GM19239 (cell line): ENCODE results near the gene CDKAL1.
A peak's percentile ranks its signal among the peaks of the same experiment; 100 is the strongest.

Source experiments
- DNase-seq: peaks from one replicate; pipeline ENCODE4 v3.0.0; 2011; ENCODE audit warnings: low spot score; ENCODE audit not compliant: insufficient read length
- FAIRE-seq: peaks from 2 replicates; lab custom pipeline; 2011; peaks lifted over from hg19 to GRCh38; lab: Jason Lieb, UNC

The CDKAL1 gene

DNA sequence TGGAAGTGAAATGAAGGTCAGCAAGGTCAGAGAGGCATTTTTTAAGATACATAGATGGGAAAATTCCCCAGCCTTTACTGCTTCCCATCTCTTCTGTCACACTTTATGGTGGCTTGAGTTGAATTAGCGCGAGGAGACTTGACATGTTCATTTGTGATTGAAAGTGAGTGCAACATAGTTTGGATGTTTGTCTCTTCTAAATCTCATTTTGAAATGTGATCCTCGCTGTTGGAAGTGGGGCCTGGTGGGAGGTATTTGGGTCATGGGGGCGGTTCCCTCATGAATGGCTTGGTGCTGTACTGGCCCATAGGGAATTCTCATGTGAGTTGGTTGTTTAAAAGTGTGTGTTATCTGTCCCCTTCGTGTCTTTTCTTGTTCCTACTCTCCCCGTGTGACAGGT lies 237.2 kb downstream of the CDKAL1 start:
- no peak for FAIRE-seq
- no peak for DNase-seq

DNA sequence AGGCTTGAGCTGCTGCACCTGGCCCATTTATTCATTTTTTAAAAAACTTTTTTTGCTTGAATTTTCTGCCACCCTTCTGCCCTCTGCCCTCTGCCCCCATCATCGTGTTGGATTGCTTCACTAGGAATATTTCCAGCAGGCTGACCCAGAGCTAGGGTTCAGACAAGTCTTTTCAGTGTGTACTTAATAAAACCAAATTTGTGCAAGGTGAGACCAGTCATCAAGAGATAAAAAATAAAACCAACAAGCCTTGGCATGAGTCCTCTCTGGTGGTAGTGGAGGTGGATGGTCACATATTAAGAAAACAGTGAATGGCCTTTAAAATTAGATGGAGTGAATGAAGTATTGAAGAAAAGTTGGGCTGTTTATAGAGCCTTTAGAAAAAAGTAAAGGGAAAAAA lies 239.6 kb downstream of the CDKAL1 start:
- FAIRE-seq (no peak), DNase-seq (no peak)

DNA sequence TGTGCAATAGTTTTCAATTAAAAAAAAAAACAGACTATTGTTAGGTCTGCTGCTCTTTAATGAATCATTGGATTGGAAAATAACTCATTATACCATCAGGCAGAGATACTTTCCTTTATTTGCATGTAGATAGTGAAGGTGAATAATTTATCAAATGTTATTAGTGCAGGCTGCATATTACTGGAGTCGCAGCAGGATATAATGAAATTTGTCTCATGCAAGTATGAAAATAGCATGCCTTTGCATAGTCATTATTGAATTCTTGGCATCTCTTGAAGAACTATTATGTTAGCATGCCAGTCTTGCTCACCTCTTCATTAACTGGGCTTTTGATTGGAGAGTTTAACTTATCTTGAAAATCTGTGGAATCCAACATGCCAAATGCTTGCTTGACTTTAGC lies 241.7 kb downstream of the CDKAL1 start:
- DNase-seq (no peak), FAIRE-seq (no peak)

DNA sequence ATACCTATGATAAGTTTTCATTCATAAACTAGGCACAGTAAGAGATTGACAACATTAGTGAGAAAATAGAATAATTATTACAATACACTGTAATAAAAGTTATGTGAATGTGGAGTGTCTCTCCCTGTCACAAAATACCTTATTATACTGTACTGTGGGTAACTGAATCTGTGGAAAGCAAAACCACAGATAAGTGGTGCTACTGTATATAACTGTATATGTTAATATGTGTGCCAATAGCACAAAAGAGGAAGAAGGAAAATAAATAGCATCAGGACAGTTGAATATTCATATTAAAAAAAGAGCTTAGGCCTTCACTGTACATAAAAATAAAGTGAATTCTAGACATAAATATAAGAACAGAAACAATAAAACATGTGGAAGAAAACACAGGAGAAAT lies 243.5 kb downstream of the CDKAL1 start:
- FAIRE-seq, result no peak
- DNase-seq, result no peak

DNA sequence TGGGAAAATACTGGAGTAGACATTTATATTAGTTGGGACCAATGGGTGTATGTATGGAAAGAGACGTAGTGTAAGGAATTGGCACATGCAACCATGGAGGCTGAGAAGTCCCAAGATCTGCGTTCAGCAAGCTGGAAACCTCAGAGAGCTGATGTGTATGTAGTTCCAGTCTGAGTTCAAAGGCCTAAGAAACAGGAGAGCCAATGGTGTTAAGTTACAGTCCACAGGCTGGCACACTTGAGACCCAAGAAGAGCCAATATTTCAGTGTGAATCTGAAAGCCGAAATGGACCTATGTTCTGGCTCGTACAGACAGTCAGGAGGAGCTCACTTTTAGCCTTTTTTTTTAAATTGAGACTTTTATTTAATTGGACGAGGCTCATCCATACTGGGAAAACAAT lies 244.2 kb downstream of the CDKAL1 start:
- DNase-seq (no peak), FAIRE-seq (peak; percentile 21)

DNA sequence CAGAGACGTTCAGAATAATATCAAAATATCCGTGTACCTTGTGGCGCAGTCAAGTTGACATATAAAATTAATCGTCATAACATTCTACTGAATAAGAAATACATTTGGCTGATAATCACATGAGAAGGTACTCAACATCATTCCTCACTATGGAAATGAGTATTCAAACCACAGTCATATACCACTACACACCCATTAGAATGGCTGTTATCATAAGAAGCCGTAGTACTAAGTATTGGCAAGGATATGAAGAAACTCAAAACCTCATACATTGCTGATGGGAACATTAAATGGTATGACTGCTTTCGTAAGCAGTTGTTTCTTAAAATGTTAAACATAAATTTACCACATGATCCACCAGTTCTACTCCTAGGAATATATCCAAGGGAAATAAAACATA lies 244.7 kb downstream of the CDKAL1 start:
- FAIRE-seq (no peak), DNase-seq (no peak)

DNA sequence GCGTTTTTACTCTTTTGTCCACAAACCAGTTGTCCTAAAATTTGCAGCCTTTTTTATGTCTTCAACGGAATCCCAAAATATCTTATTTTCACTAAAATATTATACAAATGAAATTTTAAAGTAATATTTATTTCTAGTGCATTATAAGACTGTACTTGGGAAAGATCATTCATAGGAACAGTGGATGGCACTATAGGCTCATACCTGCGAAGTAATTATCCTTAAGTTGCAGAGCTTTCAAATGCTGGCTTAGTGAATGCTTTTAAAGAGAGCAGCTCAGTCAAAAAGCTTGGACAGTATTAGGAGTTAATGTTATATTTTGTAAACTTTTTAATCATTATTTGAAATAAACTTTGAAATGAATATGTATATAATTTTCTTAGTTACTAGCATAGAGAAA lies 254.9 kb downstream of the CDKAL1 start:
- no peak for DNase-seq
- no peak for FAIRE-seq

DNA sequence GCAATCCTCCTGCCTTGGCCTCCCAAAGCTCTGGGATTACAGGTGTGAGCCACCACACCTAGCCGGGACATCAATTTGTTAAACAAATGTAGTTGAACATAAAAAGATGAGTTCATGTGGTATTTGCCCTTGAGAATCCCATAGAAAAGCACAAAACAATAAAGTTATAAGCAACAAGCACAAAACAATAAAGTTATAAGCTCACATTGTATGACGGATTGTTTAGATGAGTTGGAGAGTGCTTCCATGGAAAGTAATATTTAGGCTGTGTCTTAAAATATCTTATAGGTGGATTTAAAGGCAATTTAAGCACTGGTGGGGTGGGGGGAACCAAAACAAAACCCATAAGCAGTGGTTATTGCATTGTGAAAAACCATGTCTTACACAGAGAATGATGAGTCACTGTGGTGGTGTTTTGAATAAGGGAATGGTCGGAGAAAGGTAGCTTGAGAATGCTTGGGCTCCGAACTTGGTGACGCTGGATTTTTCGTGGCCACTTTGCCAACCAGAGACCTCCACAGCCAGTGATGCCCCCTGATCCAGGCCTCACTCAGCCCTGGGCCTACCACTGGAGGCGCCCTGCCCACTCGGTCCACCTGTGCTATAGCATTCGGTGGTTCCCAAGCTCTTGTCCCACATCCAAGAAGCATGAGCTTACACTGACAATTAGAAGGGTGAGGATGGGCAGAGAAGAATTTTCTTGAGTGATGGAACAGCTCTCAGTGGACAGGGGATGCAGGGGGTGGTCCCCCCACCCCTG lies 256.0 kb downstream of the CDKAL1 start:
- DNase-seq (no peak), FAIRE-seq (no peak)

DNA sequence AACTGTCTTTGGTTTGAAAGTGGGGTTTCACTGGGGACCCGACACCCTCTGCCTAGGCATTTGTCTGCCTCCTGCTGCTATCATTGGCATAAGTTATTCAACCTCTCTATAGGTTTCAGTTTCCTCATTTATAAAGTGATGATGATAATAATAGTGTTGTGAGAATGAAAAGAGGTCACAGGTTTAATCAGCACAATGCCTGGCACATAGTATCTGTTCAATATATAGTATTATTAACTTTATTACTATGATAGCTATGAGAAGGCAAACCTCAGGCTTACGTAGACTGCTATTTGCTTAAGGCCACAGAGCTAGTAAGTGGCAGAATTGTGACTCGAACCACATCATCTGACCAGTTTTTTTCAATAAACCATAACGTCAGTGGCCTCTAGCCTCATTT lies 256.8 kb downstream of the CDKAL1 start:
- FAIRE-seq (no peak), DNase-seq (no peak)

DNA sequence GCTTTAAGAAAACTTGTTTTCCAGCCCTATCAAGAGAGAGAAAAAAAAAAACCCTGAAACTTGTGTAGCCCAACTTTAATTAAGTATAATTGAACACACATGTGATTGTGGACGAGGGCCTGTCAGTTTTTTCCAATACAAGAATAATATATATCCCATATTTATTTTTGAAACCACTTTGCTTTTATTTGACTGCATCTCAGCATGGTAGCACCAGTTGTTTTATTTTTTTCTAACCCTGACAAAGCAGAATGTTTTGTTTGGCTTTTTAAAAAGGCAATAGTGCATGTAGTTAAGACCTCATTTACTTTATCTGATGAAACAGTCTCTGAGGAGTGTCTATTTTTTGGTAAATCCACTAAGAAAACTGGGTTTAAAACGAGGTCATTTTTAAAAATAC lies 257.7 kb downstream of the CDKAL1 start:
- DNase-seq (no peak), FAIRE-seq (peak; percentile 21)

DNA sequence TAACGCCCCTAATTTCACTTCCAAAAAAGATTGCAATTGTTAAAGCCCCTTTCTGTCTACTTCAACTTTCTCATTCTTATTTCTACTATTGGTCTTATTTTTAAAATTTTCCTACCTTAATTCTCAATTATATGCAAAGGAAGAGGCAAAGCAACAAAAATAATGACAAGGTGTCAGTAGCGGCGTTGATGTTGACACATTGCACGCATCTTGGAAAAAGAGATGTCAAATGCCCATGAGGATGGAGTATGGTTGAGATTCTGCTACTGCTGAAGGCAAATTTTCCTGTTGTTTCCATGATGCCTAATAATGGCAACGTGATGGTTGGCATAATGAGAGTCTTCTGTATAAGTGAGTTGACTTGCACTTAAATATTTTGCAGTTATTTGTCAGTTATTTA lies 258.9 kb downstream of the CDKAL1 start:
- no peak for FAIRE-seq
- DNase-seq, result no peak

DNA sequence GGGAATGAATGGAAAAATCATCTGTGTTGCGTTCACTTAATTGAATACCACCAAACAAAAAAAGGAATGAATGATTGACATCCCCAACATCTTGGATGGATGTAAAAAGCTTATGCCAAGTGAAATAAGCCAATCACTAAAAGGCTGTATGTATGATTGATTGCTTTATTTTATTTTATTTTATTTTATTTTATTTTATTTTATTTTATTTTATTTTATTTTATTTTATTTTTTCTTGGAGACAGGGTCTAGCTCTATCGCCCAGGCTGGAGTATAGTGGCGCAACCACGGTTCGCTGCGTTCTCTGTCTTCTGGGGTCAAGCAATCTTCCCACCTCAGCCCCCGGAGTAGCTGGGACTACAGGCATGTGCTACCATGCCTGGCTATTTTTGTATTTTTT lies 263.3 kb downstream of the CDKAL1 start:
- FAIRE-seq (no peak), DNase-seq (no peak)

DNA sequence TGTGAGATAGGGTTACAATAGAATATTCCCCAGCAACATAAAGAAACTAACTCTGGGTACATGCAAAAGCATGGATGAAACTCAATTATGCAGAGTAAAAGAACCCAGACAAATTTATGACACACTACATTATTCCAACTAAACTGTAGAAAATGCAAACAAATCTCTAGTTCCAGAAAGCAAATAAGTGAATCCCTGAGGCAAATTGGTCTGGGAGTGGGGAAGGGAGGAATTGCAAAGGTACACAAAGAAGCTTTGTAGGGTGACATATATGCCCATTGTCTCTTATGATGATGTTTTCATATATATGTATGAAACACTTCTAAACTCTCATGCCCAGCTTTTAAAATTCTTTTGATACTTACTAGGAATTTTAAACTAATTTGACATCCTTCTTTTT lies 266.0 kb downstream of the CDKAL1 start:
- DNase-seq (no peak), FAIRE-seq (no peak)

DNA sequence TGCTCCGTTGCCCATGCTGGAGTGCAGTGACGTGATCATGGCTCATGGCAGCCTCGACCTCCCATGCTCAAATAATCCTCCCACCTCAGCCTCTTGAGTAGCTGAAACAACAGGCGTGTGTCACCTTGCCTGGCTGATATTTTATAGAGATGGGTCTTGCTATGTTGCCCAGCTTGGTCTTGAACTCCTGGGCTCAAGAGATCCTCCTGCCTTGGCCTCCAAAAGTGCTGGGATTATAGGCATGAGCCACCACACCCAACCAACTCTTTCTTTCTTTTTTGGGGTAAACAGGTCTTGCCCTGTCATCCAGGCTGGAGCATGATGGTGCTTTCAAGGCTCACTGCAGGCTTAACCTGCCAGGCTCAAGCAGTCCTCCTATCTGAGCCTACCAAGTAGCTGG lies 266.4 kb downstream of the CDKAL1 start:
- no peak for FAIRE-seq
- no peak for DNase-seq

DNA sequence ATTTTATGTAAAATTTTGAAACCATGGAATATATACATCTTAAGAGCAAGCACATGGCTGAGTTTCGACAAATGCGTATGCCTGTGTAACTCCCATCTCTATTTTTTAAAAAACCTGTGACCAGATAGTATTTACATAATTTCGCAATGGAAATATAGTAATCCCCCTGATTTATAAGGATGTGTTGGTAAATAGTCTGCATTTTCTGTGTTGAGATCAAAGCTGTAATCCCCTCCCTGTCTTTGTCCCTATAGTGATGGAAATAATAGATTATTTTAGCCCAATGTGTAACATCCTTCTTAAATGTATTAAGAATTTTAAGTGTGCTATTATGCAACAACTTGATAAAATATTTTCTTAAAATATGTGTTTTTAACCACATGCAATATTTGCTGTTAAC lies 267.3 kb downstream of the CDKAL1 start:
- no peak for FAIRE-seq
- no peak for DNase-seq

DNA sequence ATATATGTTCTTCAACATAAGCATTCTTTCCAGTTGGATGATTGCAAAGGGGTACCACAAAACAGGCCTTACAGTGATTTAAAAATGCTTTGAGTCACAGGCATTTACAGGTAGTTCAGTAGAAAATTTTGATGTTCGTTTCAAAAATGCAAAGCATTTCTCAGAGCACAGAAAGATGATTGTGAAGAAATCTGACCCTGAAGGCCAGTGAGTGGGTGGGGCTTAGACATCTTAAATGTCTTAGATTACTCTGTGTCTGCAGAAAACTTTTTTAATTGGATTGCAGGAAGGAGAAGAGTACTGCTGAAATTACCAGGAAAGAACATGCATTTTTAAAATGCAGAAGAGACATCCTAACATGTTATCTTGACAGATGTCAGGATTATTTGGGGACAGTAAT lies 268.3 kb downstream of the CDKAL1 start:
- DNase-seq (no peak), FAIRE-seq (no peak)

DNA sequence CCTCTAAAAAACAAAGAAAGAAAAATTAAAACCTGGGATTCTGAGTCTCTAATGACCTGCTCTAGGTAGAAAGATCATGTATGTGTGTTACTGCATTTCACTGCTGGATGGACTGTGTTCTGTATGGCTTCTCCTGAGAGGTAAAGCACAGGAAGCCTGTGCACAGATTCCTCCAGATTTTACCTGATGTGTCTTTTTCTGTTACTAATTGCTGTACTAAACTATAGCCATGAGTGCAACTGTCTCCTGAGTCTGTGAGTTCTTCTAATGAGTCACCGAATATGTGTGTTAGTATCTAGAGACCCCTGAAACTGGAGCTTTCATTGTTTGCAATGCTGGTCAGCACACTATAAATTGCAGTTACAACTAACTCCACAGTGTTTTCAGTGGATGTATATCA lies 270.8 kb downstream of the CDKAL1 start:
- FAIRE-seq (no peak), DNase-seq (no peak)

DNA sequence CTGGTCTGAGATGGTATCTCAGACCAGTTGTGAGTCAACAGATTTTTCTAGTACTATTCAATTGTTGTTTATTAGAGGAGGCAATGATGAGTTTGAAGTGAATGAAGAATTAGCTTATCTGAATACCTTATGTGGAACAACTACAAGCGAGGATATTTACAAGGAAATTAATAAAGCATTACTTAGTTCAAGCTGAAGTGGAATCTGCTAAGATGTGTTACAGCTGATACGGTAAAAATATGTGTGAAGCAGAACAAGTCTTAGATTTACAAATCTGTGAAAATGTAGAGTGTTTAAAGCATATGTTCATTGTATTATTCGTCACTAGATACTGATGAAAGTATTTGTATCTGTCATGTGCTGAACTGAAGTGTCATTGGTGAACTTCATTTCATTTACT lies 272.4 kb downstream of the CDKAL1 start:
- no peak for DNase-seq
- no peak for FAIRE-seq

DNA sequence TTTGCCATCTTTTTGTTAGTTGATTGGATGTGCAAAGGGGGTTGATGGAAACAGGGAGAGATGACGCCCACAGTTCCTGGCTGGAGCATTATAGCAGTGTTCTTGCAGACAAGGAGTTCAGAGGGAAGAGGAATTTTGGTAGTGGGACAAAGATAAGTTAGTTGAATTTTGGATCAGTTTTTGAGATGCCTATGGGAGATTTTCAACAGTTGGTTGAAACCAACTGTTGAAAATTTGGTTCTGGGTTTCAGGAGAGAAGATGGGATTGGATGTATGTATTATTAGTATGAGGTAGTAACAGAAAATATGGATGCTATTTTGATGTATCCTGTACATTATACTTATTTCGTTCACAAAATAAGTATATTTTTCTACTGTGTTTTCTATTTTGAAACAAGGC lies 274.2 kb downstream of the CDKAL1 start:
- FAIRE-seq, result no peak
- DNase-seq, result no peak

DNA sequence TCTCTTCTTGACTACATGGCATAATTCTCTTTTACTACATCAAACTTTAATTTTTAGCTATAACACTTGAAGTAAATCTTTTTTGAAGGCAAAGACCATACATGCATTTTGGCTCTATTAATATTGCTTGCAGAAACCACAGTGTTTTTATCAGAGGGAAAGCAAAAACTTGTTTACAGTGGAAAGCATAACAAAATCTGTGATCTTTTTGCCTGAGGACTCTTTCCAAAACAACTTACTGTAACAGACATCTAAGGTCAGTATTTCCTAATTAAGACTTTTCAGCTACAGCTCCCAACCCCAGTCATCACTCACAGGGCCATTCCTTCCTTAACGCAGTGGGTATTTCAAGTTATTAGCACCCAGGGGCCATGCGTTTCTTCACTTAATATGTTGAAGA lies 274.7 kb downstream of the CDKAL1 start:
- DNase-seq, result no peak
- no peak for FAIRE-seq

DNA sequence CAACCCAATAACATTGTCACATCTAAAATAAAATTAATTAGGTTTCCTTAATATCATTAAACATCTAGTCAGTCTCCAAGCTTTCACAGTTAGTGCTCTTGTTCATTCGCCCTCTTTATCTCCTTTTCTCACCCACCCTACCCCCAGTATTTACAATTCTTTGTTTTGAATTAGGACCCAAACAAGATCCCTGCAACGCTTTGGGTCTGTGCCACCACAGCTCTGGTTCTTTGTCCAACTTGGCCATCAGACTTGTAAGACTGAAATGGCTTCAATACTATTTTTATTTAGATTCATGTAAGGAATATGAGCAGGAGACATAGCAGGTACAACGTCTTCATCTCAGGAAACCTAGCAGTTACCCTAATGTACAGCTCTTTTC lies 276.5 kb downstream of the CDKAL1 start:
- DNase-seq (no peak), FAIRE-seq (no peak)

DNA sequence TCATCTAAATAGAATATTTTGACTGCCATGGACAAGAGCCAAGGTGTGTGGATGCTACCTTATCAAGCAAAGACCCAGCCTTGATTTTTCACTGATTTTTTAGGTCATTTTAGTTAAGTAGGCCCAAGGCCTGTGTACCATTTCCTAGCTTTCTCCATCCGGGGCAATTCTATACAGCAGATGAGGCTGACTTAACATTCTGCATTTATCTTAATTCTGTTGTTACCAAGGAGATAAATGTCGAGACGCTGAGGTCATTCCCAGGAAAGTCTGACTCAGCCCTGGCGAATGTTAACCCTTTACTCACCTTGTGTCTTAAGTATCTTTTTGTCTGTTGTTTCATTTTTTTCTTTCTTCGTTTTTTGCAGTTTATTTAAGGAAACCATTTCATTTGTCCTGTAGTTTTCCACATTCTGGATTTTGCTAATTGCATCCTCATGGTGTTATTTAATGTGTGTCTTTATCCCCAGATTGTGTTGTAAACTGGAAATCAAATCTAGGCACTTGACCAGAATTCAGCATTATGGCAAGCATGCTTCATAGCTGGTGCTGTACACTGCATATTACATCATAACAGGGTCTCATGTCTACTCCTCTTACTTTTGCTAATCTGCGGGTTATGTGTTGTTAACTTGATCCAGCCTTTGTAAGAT lies 277.0 kb downstream of the CDKAL1 start:
- no peak for FAIRE-seq
- DNase-seq, result no peak
